NCI-H524 treated with DMSO at 0.1 percent for 48 hours (cell line): ENCODE measurements around the gene UMODL1.

Source experiments
- DNase-seq: peaks from one replicate; lab custom pipeline; 2025; lab: John Stamatoyannopoulos, UW

The UMODL1 gene

GRCh38 chr21:42150474-42151085 lies 79.5 kb downstream of the UMODL1 start:
- no peak for DNase-seq

- no peak for DNase-seq
Observed at GRCh38 chr21:42151148-42151947, 80.2 kb downstream of the UMODL1 start.

GRCh38 chr21:42151948-42152220 lies 80.8 kb downstream of the UMODL1 start:
- DNase-seq: no peak

GRCh38 chr21:42153046-42153686 lies 82.0 kb downstream of the UMODL1 start:
- DNase-seq: no peak

- DNase-seq: no peak
Observed at GRCh38 chr21:42153746-42154145, 82.6 kb downstream of the UMODL1 start.

- DNase-seq: no peak
Observed at GRCh38 chr21:42154237-42155044, 83.3 kb downstream of the UMODL1 start.

GRCh38 chr21:42155045-42155855 lies 84.1 kb downstream of the UMODL1 start:
- DNase-seq: no peak

- DNase-seq: no peak
Observed at GRCh38 chr21:42156690-42157605, 85.8 kb downstream of the UMODL1 start.

GRCh38 chr21:42157606-42158310 lies 86.6 kb downstream of the UMODL1 start:
- no peak for DNase-seq

- no peak for DNase-seq
Observed at GRCh38 chr21:42158846-42159245, 87.7 kb downstream of the UMODL1 start.

- no peak for DNase-seq
Observed at GRCh38 chr21:42159560-42160110, 88.5 kb downstream of the UMODL1 start.

GRCh38 chr21:42160111-42160721 lies 89.1 kb downstream of the UMODL1 start:
- DNase-seq: no peak

- no peak for DNase-seq
Observed at GRCh38 chr21:42160765-42161164, 89.6 kb downstream of the UMODL1 start.

GRCh38 chr21:42161401-42161955 lies 90.4 kb downstream of the UMODL1 start:
- DNase-seq: no peak

GRCh38 chr21:42161956-42162681 lies 91.0 kb downstream of the UMODL1 start:
- DNase-seq: no peak

GRCh38 chr21:42162831-42163510 lies 91.9 kb downstream of the UMODL1 start:
- no peak for DNase-seq

- DNase-seq: no peak
Observed at GRCh38 chr21:42163511-42163863, 92.4 kb downstream of the UMODL1 start.
